ENCODE measurements around the gene LYRM2. TPM values are rescaled to one million over a fixed set of nuclear protein-coding genes. Genes with fewer than 3 reads are reported as not detected.

LYRM2 gene
- total RNA-seq, 1 donor from 2014 or later, result 29.8 TPM

- Mint-ChIP-seq H3K27me3 (ENCODE audit: low read depth) (no peaks in the 10 kb centered on the region), H3K27ac (no peak overlapping the region), H3K9me3 (no peaks in the 10 kb centered on the region), H3K36me3 (peaks cover 6% of the 10 kb centered on the region), H3K4me1 (peaks cover 4% of the 10 kb centered on the region), H3K4me3 (no peak overlapping the region)
- no peak for DNase-seq (ENCODE audit: low spot score in 2 of 2, unreplicated experiment in 2 of 2)
- TF ChIP-seq CTCF (IDR thresholded peaks at IDR 0.05; ENCODE audit: unreplicated experiment), result no peak
Observed at GRCh38 chr6:89591745-89592144, 46.8 kb downstream of the LYRM2 start.

- TF ChIP-seq CTCF (IDR thresholded peaks at IDR 0.05; ENCODE audit: unreplicated experiment), result no peak
- Mint-ChIP-seq H3K9me3 (no peaks in the 10 kb centered on the region), H3K4me1 (peaks cover 7% of the 10 kb centered on the region), H3K4me3 (no peak overlapping the region), H3K27ac (no peak overlapping the region), H3K36me3 (no peaks in the 10 kb centered on the region), H3K27me3 (ENCODE audit: low read depth) (no peaks in the 10 kb centered on the region)
- no peak for DNase-seq (ENCODE audit: low spot score in 2 of 2, unreplicated experiment in 2 of 2)
Observed at GRCh38 chr6:89590133-89590532, 48.4 kb downstream of the LYRM2 start.

GRCh38 chr6:89589297-89590025 lies 49.1 kb downstream of the LYRM2 start:
- Mint-ChIP-seq H3K27ac (no peak overlapping the region), H3K27me3 (ENCODE audit: low read depth) (no peaks in the 10 kb centered on the region), H3K36me3 (no peaks in the 10 kb centered on the region), H3K4me1 (peaks cover 13% of the 10 kb centered on the region), H3K9me3 (no peaks in the 10 kb centered on the region), H3K4me3 (no peak overlapping the region)
- no peak for TF ChIP-seq CTCF (IDR thresholded peaks at IDR 0.05; ENCODE audit: unreplicated experiment)
- no peak for DNase-seq (ENCODE audit: low spot score in 2 of 2, unreplicated experiment in 2 of 2)

- Mint-ChIP-seq H3K36me3 (no peaks in the 10 kb centered on the region), H3K9me3 (no peaks in the 10 kb centered on the region), H3K4me3 (no peak overlapping the region), H3K4me1 (peaks cover 25% of the 10 kb centered on the region), H3K27me3 (ENCODE audit: low read depth) (no peaks in the 10 kb centered on the region), H3K27ac (peak overlapping the region; percentile 85)
- no peak for DNase-seq (ENCODE audit: low spot score in 2 of 2, unreplicated experiment in 2 of 2)
- no peak for TF ChIP-seq CTCF (IDR thresholded peaks at IDR 0.05; ENCODE audit: unreplicated experiment)
Observed at GRCh38 chr6:89585154-89585553, 53.4 kb downstream of the LYRM2 start.

GRCh38 chr6:89584539-89584938 lies 54.0 kb downstream of the LYRM2 start:
- Mint-ChIP-seq H3K4me1 (peaks cover 24% of the 10 kb centered on the region), H3K4me3 (no peak overlapping the region), H3K27ac (peak overlapping the region; percentile 85), H3K27me3 (ENCODE audit: low read depth) (no peaks in the 10 kb centered on the region), H3K9me3 (no peaks in the 10 kb centered on the region), H3K36me3 (peaks cover 2% of the 10 kb centered on the region)
- TF ChIP-seq CTCF (IDR thresholded peaks at IDR 0.05; ENCODE audit: unreplicated experiment), result no peak
- DNase-seq (ENCODE audit: low spot score in 2 of 2, unreplicated experiment in 2 of 2), result no peak

Data from mesothelial cell of epicardium (in vitro differentiated cells).